Measurements from ENCODE around the gene LRRIQ1.
"Not testable (repeated sequence)": the region's sequence is repeated elsewhere in the genome, so short reads cannot be mapped to it uniquely, and the experiment has no call there.

Gene LRRIQ1

GRCh38 chr12:85190728-85191127, 154.6 kb downstream of the LRRIQ1 start:
- no peak for DNase-seq

- not testable (repeated sequence) for DNase-seq
These were observed 167.7 kb downstream of the LRRIQ1 start for GRCh38 chr12:85203809-85204208.

- no peak for DNase-seq
These were observed 170.4 kb downstream of the LRRIQ1 start for GRCh38 chr12:85206543-85206942.

- DNase-seq = not testable (repeated sequence)
These were observed 188.2 kb downstream of the LRRIQ1 start for GRCh38 chr12:85224339-85224738.

- no peak for DNase-seq
These were observed 189.3 kb downstream of the LRRIQ1 start for GRCh38 chr12:85225501-85225900.

GRCh38 chr12:85237327-85237726, 201.2 kb downstream of the LRRIQ1 start:
- DNase-seq = no peak

- DNase-seq = no peak
These were observed 208.4 kb downstream of the LRRIQ1 start for GRCh38 chr12:85244561-85244960.

- DNase-seq = no peak
These were observed 217.7 kb downstream of the LRRIQ1 start for GRCh38 chr12:85253853-85254252.

- no peak for DNase-seq
These were observed 221.5 kb downstream of the LRRIQ1 start for GRCh38 chr12:85257671-85258070.

- DNase-seq = no peak
These were observed 224.3 kb downstream of the LRRIQ1 start for GRCh38 chr12:85260447-85260846.

GRCh38 chr12:85260896-85261295, 224.7 kb downstream of the LRRIQ1 start:
- DNase-seq = no peak

- no peak for DNase-seq
These were observed 230.2 kb downstream of the LRRIQ1 start for GRCh38 chr12:85266356-85266755.

- DNase-seq = no peak
These were observed 237.5 kb downstream of the LRRIQ1 start for GRCh38 chr12:85273381-85274314.

- DNase-seq = no peak
These were observed 238.1 kb downstream of the LRRIQ1 start for GRCh38 chr12:85274315-85274651.

- DNase-seq = no peak
These were observed 239.2 kb downstream of the LRRIQ1 start for GRCh38 chr12:85275374-85275773.

GRCh38 chr12:85277191-85277590, 241.0 kb downstream of the LRRIQ1 start:
- DNase-seq = no peak

- no peak for DNase-seq
These were observed 241.9 kb downstream of the LRRIQ1 start for GRCh38 chr12:85277900-85278597.

GRCh38 chr12:85278598-85279448, 242.7 kb downstream of the LRRIQ1 start:
- DNase-seq = no peak

- DNase-seq = no peak
These were observed 243.5 kb downstream of the LRRIQ1 start for GRCh38 chr12:85279449-85280164.

GRCh38 chr12:85280165-85280983, 244.2 kb downstream of the LRRIQ1 start, which contains the start of gene ALX1:
Gene ALX1 (plus strand): TSS chr12:85280220. CDS start chr12:85280262, 42 bp downstream.
- no peak for DNase-seq

Measured in anterior cingulate cortex (tissue), 58 donors.